Fibroblast of skin of scalp (primary cell): ENCODE data around the gene CACNA1E.

Source experiments
- DNase-seq: peaks from one replicate; pipeline ENCODE4 v3.0.0-alpha.2; 2013

Gene CACNA1E

DNA sequence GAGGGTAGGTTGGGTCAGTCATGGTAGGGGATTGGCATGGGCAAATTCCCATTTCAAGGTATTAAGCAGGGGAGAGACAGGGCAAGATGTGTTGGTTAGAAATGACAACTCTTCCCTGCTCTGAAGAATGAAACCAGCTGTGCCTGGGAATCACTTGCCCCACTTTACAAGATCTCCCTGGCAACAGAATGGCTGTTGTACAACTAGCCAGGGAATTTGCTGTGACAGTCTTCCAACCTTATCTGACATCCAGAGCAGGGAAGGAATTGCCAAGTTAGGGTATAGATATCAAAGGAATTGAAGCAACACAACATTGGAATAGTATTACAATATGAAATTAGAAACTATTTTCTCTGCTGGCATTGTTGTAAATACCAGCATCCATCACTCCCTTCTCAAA is 154.7 kb downstream of the CACNA1E start:
- DNase-seq, result no peak

DNA sequence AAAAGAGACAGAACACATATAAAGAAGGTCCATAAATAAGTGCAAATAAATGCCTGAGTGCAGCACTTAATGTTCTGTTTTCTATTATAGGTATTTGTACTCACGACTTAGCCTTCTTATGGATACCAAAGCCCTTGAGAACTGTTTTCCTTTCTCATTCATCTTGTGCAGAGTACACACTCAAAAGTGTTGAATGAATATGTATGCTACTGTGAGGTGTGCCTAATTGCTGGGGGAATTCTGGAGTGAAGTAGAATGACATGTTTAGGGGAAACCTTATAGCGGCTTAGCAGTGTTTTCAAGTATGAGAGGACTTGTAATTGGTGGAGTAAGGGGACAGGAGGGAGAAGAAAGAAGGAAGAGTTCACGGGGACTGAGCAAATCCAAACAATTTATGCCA is 157.6 kb downstream of the CACNA1E start:
- DNase-seq, result no peak

- DNase-seq, result no peak
Measured at GRCh38 chr1:181643631-181644030, 160.3 kb downstream of the CACNA1E start.

- no peak for DNase-seq
Measured at GRCh38 chr1:181645171-181645570, 161.9 kb downstream of the CACNA1E start.

DNA sequence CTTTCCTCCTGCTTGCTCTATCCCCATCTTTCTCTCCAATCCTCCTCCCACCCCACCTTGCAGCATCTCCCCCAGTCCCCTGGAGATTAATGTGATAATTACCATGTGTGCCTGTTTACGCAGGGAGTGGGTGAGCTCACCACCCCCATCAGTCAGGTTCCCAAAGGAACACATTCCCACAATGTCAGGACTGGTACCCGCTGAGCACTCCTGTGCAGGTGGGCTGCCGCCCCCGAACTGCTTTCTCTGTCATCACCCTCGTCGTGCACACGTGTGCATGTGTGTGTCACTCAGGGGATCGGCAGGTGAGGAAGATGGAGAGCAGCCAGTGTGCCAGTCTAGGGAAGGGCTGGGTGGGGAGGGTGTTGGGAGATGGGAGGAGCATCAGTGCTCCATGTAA is 163.4 kb downstream of the CACNA1E start:
- no peak for DNase-seq

GRCh38 chr1:181647314-181648035 is 164.2 kb downstream of the CACNA1E start:
- DNase-seq, result peak; percentile 58

- no peak for DNase-seq
Measured at GRCh38 chr1:181651276-181651675, 168.0 kb downstream of the CACNA1E start.

DNA sequence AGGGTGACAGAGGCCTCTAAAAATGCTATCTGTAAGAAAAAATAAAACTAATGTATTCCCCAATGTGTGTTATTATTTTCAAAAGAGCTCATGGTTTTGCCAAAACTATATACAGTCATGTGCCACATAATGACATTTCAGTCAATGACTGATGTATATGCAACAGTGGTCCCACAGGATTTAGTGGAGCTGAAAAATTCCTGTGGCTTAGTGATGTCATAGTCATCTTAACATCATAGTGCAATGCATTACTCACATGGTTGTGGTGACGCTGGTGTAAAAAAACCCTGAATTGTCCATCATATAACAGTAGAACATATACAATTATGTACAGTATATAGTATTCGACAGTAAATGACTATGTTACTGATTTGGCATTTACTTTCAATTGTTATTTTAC is 172.4 kb downstream of the CACNA1E start:
- DNase-seq, result peak; percentile 68

GRCh38 chr1:181656491-181656890 is 173.2 kb downstream of the CACNA1E start:
- peak; percentile 8 for DNase-seq

- no peak for DNase-seq
Measured at GRCh38 chr1:181658581-181658980, 175.3 kb downstream of the CACNA1E start.

- no peak for DNase-seq
Measured at GRCh38 chr1:181659321-181659957, 176.1 kb downstream of the CACNA1E start.

- no peak for DNase-seq
Measured at GRCh38 chr1:181660621-181661020, 177.3 kb downstream of the CACNA1E start.

DNA sequence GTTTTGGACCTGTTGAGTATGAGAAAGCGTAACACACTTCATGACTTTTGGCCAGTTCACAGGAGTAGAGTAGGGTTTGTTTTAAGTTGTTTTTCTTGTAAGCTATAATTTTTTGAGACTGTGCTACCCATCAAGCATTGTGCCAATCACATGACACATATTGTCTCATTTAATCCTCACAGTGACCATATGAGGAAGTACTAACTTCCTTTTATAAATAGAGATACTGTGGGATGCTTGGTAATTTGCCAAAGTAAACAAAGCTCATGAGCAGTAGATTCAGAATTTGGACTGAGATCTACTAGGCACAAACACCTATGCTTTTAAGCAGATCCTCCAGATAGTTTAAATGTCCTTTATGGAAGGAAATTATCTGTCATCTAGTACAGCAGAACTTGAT is 178.3 kb downstream of the CACNA1E start:
- no peak for DNase-seq

DNA sequence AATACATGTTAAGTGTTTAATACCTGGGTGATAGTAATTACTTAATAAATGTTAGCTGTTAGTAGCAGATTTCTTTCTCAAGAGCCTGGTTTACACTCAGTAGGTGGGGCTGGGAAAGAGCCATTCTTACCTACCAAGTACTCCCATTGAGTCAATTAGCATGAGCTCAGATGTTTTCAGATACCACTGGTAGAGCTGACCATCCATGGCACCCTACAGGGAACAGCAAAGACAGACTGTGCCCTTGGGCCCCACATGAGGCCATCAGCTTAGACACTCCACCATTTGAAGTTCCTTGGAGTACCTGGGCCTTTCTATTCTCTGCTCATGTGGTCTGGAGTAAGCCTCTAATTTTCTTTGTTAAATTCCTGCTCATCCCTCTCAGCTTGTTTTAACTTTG is 179.3 kb downstream of the CACNA1E start:
- no peak for DNase-seq

DNA sequence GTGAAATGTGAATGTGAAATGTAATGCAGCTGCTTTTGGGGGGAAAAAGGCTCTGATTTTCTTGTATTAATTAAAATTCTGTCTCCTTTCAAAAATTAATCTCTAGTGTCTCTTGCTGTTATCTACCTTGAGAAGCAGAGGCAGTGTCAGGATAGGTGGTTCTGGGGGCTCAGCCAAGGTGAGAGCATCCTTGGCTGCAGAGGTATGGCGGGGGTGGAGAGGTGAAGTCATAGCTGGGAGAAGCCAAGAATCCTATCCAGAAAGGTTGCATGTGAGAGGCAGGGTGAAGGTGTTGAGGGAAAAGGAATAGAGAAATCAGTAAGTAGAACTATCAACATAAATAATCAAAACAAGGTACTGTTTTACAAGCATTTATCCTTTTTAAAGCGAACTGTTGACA is 181.2 kb downstream of the CACNA1E start:
- no peak for DNase-seq

DNA sequence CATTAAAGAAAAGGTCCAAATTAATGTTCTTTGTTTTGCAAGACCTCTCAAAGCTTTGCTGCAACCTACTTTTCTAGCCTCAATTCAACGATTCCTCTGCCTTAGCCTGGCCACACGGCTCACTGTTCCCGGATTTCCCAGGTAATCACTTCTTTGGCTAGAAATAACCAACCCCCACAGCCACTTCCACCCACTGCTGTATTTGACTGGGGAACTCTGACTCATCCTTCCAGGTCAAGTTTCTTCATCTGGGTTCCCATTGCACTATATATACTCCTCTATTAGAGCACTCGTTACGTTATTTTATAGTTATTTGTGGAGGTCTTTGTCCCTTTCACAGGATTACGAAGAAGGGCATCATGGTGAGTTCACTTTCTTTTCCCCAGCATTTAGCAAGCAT is 185.9 kb downstream of the CACNA1E start:
- no peak for DNase-seq

GRCh38 chr1:181674617-181675016 is 191.3 kb downstream of the CACNA1E start:
- no peak for DNase-seq

GRCh38 chr1:181675091-181675917 is 192.0 kb downstream of the CACNA1E start:
- no peak for DNase-seq

- no peak for DNase-seq
Measured at GRCh38 chr1:181675918-181676190, 192.5 kb downstream of the CACNA1E start.

GRCh38 chr1:181676269-181676668 is 193.0 kb downstream of the CACNA1E start:
- DNase-seq, result peak; percentile 27

DNA sequence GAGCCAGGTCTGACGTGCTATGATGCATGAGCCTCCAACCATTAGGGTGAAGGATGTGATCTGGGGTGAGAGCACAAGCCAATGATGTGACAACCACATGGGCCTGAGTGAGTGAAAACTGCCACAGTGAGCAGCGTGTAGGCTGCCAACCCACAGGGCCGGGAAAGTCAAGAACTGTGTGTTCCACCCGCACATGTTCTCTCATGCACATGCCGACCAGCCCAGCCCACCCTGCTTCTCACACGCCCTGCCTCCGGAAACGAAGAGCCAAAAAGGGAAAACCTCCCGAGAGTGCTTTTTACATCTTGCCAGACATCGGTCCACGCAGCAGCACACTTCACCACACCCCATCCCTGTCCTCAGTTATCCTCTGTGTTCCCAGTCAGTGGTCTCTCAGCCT is 197.0 kb downstream of the CACNA1E start:
- DNase-seq, result no peak

DNA sequence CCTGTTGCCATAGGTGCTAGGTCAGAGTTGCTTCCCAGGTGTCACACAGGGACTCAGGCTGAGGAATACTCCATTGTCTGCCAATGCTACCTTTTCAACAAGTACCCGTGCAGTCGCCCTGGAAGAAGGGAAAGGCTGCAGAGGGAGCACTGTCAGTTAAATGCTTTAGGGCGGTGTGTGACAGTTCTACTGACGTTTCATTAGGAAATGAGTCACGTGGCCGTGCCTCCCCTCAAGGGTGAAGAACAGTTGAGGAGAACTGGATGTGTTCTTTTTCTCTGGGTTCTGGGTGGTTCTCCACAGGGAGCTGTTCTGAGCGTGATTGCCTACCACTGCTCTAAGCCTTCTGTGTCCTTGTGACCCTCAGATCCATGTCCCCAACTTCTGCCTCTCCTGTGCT is 197.6 kb downstream of the CACNA1E start:
- DNase-seq, result no peak

- DNase-seq, result no peak
Measured at GRCh38 chr1:181685211-181685610, 201.9 kb downstream of the CACNA1E start.

DNA sequence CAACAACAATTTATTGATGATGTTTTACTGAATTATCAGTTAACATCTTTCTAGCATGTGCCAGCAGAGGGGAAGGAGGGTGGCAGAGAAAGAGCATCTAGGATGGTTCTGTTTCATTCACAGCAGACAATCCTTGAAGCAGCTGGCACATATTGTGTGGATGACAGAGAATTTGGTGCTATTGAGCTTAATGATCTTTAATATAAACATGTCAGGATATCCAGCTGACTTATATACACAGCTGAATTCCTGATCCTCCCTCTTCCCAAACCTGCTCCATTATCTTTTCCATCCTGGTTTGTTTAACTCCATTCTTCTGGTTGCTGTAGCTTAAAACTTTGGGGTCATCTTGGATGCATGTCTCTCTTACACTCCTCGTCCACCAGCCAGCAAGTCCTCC is 218.6 kb downstream of the CACNA1E start:
- no peak for DNase-seq
